GM19438 (cell line): ENCODE data around the gene TMEM121.
A peak's percentile ranks its signal among the peaks of the same experiment; 100 is the strongest.

Experiments
- ATAC-seq: cut with Tn5 transposase; IDR thresholded peaks from one replicate; pipeline ENCODE4 v1.9.1; 2021; ENCODE audit warnings: low read depth; ENCODE audit not compliant: unreplicated experiment

TMEM121 gene

DNA sequence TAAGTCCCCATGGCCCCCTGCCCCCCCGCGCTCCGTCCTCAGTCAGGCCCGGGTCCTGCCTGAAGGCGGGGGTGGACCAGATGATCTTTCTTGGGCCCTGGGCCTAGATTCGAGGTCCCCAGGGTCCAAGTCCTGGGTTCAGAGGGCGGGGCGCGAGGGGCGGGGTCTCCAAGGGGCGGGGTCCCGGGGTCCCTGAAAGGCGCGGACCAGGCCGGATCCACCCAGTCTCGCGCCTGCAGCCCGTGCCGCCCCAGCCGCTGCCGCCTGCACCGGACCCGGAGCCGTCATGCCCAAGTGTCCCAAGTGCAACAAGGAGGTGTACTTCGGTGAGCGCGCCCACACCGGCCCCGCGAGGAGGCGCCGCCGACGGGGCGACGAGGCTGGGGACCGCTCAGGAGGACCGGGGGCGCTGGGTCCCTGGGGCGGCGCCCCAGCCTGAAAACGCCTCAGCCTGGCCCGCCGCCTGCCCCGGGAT lies 39.4 kb upstream of the TMEM121 start:
- ATAC-seq = no peak

DNA sequence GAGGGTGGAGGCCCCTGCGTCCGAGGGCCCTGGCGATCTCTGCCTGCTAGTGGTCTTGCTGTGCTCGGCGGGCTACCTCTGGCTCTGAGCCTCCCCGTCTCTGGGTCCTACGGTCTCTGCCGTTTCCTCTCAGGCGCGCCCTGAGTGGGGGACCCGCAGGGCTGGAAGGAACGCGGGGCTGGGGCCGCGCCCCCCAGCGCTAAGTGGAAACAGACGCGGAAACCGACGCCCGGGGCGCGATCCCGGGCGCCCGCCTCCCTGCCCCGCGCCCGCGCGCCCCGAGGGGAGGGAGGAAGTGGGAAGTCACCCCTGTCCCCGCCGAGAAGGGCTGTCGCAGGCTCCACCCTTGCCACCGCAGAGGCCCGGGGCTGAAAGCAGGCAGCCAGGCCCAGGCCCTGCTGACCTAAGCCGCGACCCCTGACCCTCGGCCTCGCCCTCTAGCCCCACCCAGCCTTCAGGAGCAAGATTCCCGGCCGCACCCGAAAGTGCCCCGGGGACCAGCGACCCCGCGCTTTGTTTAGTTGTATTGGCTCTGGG lies 38.9 kb upstream of the TMEM121 start:
- ATAC-seq = no peak

DNA sequence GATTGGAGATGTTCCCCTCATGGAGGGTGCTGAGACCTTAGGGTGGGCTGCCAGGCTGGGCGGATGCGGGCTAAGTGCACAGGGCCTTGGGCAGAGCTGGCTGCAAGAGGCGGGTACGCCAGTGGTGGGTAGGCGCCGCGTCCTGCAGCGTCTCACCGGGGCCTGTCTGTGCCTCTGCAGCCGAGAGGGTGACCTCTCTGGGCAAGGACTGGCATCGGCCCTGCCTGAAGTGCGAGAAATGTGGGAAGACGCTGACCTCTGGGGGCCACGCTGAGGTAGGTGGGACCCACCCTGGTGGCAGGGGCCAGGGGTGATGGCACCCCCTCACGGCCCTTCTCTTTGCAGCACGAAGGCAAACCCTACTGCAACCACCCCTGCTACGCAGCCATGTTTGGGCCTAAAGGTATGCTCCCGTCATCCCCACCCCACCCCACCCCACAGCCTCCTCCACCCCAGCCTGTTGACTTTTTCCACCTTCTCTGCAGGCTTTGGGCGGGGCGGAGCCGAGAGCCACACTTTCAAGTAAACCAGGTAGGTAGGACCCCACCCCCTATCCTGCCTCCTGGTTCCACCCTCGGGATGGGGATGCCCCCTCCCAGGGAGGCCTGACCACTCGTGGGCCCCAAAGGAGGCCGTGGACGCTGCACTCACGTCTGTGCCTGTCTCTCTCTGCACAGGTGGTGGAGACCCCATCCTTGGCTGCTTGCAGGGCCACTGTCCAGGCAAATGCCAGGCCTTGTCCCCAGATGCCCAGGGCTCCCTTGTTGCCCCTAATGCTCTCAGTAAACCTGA lies 38.2 kb upstream of the TMEM121 start:
- ATAC-seq = no peak

DNA sequence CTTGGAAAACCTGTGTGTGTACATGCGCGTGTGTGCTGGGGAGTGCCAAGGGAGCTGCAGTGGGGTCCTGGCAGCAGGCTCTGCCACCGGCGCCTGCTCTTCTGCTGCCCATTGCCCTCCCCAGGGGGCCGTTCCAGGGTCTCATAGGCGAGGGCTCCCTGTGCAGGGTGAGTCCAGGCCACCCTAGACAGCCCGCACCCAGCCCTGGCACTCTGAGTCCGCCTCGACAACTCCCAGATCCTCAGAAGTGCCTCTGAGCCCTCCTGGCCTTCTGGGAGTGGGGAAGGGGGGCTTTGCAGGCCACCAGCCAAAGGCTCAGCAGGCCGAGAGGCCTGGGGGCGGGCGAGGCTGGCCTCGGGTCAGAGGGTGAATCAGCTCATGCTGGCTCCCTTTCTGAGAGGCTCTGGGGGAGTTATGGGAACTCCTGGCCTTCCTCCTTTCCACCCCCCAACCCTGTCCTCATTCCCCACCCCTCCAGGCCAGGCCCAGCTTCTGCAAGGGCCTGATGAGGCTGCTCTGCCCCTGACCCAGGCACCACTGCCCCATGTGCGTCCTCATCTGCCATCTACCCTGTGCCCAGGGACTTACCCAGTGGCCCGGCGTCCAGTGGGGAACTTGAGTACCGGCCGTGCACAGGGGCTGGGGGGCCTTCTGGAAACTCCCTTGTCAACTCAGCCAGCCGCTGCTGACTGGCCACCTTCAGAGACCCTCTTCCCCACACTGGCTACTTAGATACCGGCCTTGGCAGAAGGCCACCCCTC lies 37.4 kb upstream of the TMEM121 start:
- ATAC-seq = no peak

DNA sequence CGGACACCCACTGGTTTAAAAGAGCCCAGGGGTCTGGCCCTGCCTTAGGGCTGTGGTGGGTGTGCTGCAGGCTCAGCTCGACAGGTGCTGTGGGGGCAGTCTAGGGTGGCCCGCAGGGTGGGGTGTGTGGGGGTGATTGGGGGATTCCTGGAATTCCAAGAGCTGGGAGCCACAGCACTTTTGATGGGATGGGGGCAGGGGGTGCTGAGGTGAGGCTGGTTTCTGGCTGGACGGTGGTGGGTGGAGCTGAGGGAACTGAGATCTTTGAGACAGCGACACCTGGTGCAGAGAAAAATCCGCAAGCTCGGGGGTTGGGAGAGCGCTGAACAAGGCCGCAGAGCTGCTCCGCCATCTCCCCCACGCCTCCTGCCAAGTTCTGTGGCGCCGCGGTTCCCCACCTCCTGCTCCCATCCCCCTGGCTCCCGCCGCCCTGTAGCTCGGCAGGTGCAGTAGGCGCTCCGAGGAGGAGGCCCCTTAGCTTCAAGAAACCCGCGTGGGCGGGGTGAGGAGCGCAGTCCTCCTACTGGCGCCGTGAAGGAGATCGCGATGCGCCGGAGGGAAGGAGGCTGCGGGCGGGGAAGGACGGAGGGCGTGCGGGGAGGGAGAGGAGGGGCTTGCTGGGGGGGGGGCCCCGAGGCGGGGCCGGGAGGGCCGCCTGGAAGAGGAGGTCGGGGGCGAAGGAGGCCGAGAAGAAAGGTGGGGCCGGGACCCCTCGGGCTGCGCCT lies 36.7 kb upstream of the TMEM121 start:
- no peak for ATAC-seq

DNA sequence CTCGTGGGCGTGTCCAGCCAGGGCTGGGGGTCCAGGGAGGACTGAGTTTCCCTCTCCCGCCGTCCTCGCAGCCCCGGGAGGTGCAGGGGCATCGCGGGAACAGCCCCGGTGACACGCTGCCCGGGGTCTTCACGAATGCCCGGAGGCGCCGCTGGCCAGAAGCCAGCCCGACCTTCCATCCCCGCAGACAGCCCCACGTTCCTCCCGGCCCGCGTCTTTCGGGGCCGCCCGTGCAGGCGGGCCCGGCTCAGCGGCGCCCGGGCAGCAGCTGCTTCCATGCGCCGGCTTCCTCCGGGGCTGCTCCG lies 36.2 kb upstream of the TMEM121 start:
- no peak for ATAC-seq

DNA sequence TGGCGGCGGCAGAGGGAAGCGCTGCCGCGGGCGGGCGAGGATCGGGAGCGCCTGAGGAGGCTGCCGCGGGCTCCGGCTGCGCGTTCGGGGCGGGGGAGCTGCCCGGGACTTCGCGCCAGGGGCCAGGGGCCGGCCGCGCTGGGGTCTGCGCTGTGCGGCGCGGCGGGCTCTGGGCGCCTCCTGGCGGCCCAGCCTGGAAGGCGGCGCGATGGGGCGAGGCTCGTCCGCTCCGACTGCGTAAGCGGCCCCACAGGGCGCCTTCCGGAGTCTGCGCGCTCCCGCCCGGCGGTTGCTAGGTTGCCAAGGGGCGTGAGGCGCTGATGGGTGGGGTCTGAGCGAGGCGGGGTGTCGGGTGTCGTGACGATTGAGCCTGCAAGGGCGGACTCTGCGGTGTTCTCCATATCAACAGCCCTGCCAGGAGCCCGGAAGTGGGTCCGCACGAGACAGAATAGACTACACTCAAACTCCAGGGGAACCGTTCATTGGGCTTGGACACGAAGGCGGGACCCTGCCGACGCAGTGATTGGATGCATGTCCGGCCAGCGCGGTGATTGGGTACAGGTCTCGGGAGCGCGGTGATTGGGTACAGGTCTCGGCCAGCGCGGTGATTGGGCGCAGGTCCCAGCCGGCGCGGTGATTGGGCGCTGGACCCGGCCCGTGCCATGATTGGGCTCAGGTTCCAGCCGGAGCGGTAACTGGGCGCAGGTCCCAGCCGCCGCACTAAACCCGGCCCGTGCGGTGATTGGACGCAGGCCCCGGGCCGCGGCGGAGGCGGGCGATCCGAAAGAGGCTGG lies 35.6 kb upstream of the TMEM121 start, which contains the start of gene TEDC1:
Gene TEDC1 (plus strand): TSS at position 675 of the 794 bp plus-strand sequence. CDS start 130 bp downstream, outside the sequence.
- peak; percentile 67 for ATAC-seq

DNA sequence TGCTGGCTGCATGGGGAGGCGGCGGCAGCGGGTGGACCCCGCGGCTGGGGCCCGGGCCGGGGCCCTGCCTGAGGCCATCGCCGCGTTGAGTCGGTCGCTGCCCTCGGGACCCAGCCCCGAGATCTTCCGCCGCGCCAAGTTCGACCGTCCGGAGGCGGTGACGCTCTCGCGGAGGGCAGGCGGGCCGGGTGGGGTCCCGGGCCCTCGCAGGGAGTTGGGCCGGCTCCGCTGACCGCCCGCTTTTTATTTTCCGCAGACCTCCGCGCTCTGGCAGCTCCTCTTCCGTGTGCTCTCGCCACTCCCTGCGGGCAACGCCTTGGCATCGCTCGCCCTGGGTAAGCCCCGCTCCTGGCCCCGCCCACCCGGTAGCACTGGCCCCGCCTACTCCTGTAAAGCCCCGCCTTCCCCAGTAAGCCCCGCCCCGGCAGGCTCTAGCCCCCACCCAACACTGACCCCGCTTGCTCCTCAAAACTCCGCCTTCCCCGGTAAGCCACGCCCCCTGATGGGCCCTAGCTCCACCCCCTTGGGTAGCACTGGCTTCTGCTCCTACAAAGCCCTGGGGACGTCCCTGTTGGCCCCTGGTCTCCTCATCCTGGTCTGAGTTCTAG lies 34.9 kb upstream of the TMEM121 start:
- ATAC-seq = peak; percentile 4

DNA sequence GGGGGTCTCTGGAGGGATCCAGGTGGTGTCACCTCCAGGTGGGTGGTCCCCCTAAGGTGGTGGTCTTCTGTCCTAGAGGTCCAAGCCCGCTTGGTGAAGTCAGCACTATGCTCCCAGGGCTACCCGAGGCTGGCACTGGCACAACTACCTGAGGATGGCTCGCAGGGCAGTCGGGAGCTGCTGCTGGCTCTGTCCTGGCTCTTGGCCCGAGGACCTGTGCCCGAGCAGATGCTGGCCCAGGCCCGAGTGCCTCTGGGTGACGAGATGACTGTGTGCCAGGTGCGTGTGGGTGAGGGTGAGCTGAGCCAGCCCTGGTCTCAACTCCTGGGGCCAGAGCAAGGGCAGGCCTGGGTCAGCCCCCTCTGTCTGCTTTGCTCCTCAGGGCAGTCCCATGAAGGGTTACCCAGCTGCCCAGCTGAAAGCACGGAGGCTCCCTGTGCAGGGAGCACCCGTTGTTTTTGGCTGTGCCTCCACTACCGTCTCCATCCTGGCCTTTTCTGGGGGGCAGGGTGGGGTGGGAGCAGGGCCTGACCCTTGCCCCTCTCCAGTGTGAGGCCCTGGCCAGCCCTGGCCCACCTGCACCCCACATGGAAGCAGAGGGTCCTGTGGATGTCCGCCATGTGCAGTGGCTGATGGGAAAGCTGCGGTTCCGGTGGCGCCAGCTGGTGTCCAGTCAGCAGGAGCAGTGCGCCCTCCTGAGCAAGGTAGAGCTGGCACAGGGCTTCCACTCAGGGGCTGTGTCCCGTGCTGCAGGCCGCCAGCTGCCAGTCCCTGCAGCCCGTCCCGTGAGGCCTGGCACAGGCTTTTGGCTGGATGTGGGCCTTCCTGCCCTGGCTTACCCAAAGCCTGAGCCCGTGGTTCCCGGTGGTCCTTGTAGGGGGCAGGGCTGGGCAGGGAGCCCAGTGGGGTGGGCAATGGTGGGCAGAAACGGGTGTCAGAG lies 34.1 kb upstream of the TMEM121 start:
- no peak for ATAC-seq

DNA sequence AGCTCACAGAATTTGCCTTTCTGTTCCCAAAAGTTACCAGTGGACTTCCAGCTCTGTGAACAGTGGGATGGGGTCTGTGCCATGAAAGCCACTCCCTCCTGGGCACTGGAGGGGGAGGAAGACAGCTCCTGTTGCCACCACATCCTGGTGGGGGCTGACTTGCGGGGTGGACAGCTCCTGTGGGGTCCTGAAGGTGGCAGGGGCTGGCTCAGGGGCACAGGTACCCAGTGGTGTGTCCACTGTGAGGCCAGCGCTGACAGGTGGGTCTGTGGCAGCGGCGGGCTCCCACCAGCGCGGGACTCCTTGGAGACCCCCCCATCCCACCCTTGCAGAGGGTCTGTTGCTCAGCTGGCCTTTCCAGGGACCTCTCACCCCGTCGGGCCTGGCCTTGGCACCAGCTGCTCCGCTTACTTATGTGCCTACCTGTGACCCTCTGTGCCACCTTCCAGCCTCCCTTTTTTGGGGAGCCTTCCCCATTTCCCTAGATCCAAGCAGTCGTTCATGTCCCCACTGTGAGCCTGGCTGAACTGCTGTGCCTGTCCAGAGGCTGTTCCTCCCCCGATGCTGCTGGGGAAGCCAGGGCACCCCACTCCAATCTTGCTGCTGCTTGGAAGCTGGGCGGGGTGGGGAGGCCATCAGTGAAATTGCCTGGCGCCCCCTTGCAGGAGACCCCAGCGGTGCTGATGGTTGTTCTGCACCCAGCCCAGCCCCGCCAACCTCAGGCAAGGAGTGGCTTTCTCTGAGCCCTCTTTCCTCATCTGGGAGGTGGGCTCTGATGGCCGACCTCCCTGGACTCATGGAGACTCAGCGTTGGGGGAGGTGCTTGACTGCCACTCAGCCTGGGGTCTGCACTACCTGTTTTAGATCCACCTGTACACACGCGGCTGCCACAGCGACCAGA lies 33.2 kb upstream of the TMEM121 start:
- no peak for ATAC-seq

DNA sequence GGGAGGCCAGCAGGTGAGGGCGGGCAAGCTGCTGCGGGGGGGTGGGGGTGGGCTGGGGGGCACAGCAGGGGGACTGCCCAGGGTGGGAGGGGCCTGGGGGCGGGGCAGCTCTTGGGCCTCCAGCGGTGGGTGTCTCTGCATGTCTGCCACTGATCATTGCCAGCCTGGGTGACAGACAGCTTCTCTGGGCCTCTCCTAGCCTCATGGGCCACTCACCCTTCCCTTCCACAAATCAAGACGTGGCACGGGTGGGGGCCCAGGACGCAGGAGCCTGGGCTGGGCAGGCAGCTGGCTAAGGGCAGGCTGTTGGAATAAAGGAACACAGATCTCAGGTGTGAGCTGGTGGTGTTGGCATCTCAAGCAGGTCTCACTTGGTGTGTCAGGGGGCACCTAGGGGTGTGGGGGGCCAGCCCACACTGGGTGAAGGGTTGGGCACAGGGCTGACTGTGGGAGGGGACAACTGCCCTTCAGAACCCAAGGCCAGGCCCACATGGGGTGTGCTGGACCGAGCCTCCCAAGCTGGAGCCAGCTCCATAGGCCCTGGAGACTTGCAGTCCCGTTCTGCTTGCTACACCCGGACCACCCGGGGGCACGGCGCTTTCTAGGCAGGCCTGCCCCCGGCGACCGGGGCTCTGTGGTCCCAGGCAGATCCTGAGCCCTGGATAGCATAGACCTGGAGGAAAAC lies 32.3 kb upstream of the TMEM121 start:
- ATAC-seq = no peak

DNA sequence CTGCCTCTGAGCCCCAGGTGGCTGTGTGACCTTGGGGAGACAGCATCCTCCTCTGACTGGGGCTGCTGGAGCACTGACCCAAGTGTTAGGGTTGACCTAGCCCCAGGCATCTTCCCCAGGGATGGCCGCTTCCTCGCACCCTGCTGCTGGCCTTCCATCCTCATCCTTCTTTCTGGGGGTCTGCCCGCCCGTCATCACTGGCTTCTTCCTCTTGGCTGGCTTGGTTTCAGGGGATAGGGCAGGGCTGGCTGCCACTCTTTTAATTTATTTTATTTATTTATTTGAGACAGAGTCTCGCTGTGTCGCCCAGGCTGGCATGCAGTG lies 31.8 kb upstream of the TMEM121 start:
- ATAC-seq = no peak

DNA sequence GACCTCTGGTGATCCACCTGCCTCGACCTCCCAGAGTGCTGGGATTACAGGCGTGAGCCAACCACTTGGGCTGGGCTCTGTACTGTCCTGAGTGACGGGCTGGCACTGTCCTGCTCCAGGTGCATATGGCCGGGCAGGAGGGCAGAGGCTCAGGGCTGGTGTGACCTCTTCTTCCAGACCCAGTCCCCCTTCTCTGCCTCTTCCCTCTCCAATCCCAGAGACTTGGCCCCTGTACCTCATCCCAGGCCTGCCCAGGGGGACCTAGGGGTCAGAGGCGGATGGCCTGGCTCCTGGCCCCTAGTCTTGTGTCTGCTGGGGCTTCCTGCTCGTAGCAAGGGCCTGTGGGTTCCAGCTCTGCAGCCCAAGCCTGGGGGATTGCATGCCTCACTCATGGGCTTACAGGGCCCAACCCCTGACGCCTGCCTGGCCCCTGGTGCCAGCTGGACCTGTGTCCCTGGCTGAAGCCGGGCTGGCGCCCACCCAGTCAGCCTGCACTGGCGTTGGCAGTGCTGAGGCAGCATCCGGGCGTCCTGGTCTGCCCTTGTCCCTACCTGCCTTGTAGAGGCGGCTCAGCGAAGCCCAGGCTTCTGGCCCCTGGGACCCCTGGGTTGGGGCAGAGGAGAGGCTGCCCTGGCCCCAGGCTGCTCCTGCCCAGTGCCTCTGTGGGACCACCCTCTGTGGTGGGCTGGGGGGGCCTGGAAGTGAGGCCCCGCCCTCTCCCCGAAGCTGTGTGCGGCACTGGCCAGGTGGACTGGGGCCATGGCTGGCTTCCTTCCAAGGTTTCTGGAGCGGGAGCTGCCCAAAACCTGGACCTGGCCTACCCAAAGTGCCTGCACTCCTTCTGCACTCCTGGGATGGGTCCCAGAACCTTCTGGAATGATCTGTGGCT lies 31.0 kb upstream of the TMEM121 start:
- no peak for ATAC-seq

DNA sequence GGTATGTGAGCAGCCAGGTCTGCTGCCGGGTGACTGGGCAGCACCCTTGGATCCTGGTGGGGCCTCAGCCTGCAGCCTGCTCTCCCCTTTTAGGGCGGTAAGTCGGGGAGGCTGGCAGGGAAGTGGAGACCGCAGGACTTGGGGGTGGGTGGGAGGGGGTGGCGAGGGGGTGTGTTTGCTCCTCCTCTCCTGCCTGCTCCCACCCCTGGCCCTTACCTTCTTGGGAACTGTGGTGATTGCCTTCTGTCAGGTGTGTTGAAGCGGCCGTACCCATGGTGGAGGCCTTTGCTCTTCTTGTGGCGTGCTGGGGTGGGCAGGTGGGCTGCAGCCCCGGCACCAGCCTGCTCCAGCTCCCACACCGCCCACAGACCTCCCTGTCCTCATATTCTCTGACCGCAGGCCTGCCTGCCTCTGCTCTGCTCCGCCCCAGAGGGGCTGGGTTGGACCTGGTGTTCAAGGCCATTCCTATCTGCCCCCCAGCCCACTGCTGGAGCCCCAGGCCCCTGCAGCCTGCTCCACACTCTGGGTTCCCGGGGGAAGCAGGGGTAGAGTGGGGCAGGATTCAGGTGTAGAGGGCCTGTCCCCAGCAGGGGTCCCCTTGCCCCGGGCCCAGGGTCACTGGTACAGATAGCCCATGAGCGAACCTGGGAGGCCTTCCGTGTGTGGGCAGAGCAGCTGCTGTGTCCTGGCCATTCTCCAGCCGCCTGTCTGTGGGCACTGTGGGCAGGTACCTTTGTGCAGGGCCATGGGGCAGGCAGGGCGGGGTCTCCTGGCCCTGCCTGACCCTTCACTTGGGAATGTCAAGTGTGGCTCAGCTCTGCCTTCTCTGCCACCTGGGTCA lies 30.2 kb upstream of the TMEM121 start:
- no peak for ATAC-seq

DNA sequence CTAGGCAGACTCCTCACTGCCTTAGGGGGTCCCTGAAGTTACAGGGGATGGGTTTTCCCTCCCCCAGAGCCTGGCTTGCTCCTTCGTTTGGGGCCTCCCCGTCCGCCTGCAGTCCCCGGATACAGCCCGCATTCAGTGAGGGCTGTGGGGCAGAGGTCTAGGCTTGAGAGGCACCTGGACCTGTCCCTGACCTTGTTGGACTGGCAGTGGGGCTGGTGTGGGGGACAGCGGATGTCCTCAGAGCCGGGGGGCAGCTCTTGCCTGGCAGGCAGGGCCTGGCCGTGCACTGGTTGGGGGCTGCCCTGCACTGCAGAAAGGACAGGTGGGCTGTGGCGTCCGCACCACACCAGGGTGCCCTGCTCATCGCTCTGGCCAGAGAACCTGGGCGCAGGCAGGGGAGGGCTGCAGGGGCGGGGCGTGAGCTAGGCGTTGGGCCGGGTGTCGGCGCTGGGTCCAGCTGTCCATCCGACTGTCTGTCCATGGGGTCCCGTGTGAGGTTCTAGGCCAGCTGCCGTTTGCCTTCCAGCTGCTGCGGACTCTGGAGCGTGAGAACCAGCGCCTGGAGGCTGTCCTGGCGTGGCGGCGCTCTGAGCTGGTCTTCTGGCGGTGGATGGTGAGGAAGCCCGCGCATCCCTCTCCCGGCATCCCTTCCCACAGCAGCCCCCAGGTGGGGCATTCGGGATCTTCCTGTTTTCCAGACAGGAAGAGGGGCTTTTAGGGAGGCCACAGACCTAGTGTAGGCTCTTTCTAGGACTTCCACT lies 29.4 kb upstream of the TMEM121 start:
- no peak for ATAC-seq
